Panc1 (cell line): Measurements from ENCODE around the gene GRIK4. TPM values are rescaled to one million over a fixed set of nuclear protein-coding genes. Genes with fewer than 3 reads are reported as not detected.

Source experiments
- ATAC-seq: fragments of 200-7000 bp; cut with Tn5 transposase; 2 replicates; pipeline ENCODE4 v1.9.1; 2020; ENCODE audit warnings: mild to moderate bottlenecking, moderate library complexity
- BruUV-seq: library from RNA; stranded (reverse); fragments of 400-500 nt; replicated peaks from 2 replicates; lab custom pipeline; 2021; lab: Mats Ljungman, UMichigan
- CTCF ChIA-PET: fragments of 300-600 bp; sonication (Branson Sonifier 250); formaldehyde crosslinking; loops from one replicate; lab custom pipeline; 2022; ENCODE audit warnings: antibody characterized with exemption; lab: Charles Lee
- POLR2A ChIA-PET: fragments of 300-600 bp; sonication (Branson Sonifier 250); formaldehyde crosslinking; loops from one replicate; lab custom pipeline; 2022; ENCODE audit warnings: antibody characterized with exemption; lab: Charles Lee
- DNase-seq: peaks from one replicate; pipeline ENCODE4 v3.0.0-alpha.2; 2010; ENCODE audit warnings: low read depth, low spot score
- H3K27ac ChIP-seq: 2 replicates; pipeline ENCODE4 v1.5.1; 2011; ENCODE audit warnings: mild to moderate bottlenecking, low read length, inconsistent platforms
- H3K27me3 ChIP-seq: fragments of 200-500 bp; sonication (Bioruptor generic); 2 replicates; pipeline ENCODE4 v1.6.0; 2014; ENCODE audit warnings: low read length, inconsistent platforms; ENCODE audit not compliant: control insufficient read depth, insufficient read depth
- H3K36me3 ChIP-seq: fragments of 200-500 bp; sonication (Bioruptor generic); 2 replicates; pipeline ENCODE4 v1.5.1; 2014; ENCODE audit warnings: inconsistent platforms, mild to moderate bottlenecking, low read length, moderate library complexity; ENCODE audit not compliant: control insufficient read depth, insufficient read depth
- H3K4me1 ChIP-seq: 2 replicates; pipeline ENCODE4 v1.5.1; 2011; ENCODE audit warnings: inconsistent platforms, mild to moderate bottlenecking, low read length, moderate library complexity; ENCODE audit not compliant: control insufficient read depth, insufficient read depth
- H3K4me3 ChIP-seq, 2 experiments: 2 replicates each; pipeline ENCODE4 v1.5.1; 2011 to 2012; ENCODE audit warnings: low read depth in 2 of 2, low read length in 2 of 2, mild to moderate bottlenecking in 2 of 2, inconsistent platforms in 1 of 2, moderate library complexity in 1 of 2
- H3K9me3 ChIP-seq: fragments of 200-500 bp; sonication (Bioruptor generic); 2 replicates; pipeline ENCODE4 v1.5.1; 2014; ENCODE audit warnings: low read depth, mild to moderate bottlenecking, inconsistent platforms, low read length, moderate library complexity; ENCODE audit not compliant: control insufficient read depth, insufficient read depth
- CTCF ChIP-seq: fragments of 450-650 bp; IDR thresholded peaks from 2 replicates; pipeline ENCODE4 v1.5.1; 2017; ENCODE audit warnings: mild to moderate bottlenecking
- POLR2AphosphoS5 ChIP-seq: IDR thresholded peaks from 2 replicates; pipeline ENCODE4 v1.6.1; 2012; ENCODE audit warnings: mild to moderate bottlenecking, low read depth, low read length, moderate library complexity
- REST ChIP-seq, 2 experiments: IDR thresholded peaks; 2 replicates each; pipeline ENCODE4 v1.6.1; 2011 to 2012; ENCODE audit warnings: low read depth in 2 of 2, control low read depth in 1 of 2, low read length in 1 of 2, mild to moderate bottlenecking in 1 of 2, moderate library complexity in 1 of 2; ENCODE audit not compliant: insufficient read depth in 1 of 2
- SIN3A ChIP-seq: IDR thresholded peaks from 2 replicates; pipeline ENCODE4 v1.6.1; 2012; ENCODE audit warnings: low read depth, mild to moderate bottlenecking, low read length, moderate library complexity, borderline replicate concordance; ENCODE audit not compliant: insufficient read depth
- TCF7L2 ChIP-seq: IDR thresholded peaks from 2 replicates; pipeline ENCODE4 v1.6.1; 2011; ENCODE audit warnings: mild to moderate bottlenecking, low read depth, low read length, inconsistent platforms
- in situ Hi-C: cut with HindIII; loops from 2 replicates; pipeline ENCODE4 v1.10.0; 2016; ENCODE audit warnings: low sequenced_read_pairs, low pct_unique_long_range_greater_than_20kb
- intact Hi-C: fragments of 100-400 bp; cut with micrococcal nuclease; formaldehyde crosslinking; loops from one replicate; pipeline ENCODE4 v1.10.0; 2022; ENCODE audit not compliant: unreplicated experiment
- total RNA-seq: library from RNA; stranded (reverse); gene quantifications from one replicate; pipeline ENCODE4 v1.2.1, GENCODE V29; 2021; ENCODE audit not compliant: unreplicated experiment

Gene GRIK4
- total RNA-seq, 1 experiment from 2014 or later: 0.62 TPM

- H3K27me3 ChIP-seq: peaks cover 21% of the 10 kb centered on the region
- CTCF ChIA-PET: interaction anchor here (0.6 kb wide), 1 partner anchor 334 kb away, joined by 3 read pairs; no protein-coding TSS in a partner anchor
These were observed 367.2 kb downstream of the GRIK4 start for GRCh38 chr11:120878781-120879180.

GRCh38 chr11:120880498-120881175, 369.1 kb downstream of the GRIK4 start:
- no peaks in the 10 kb centered on the region for H3K36me3 ChIP-seq
- no peak for ATAC-seq
- no peaks in the 10 kb centered on the region for H3K9me3 ChIP-seq
- POLR2A ChIA-PET: interaction anchor here (0.6 kb wide), 1 partner anchor 803 kb away, joined by 4 read pairs; no protein-coding TSS in a partner anchor
- no peaks in the 10 kb centered on the region for H3K4me1 ChIP-seq
- no peak overlapping the region for H3K4me3 ChIP-seq
- CTCF ChIA-PET: no interaction called here
- TF ChIP-seq SIN3A (no peak), POLR2AphosphoS5 (no peak), REST (IDR thresholded peaks at IDR 0.05; ENCODE audit: insufficient read depth in 1 of 2, low read depth in 2 of 2, low read length in 1 of 2) (no peak), CTCF (no peak), TCF7L2 (no peak)
- intact Hi-C loops (no loop called here), in situ Hi-C loops (no loop called here)
- peaks cover 21% of the 10 kb centered on the region for H3K27me3 ChIP-seq
- H3K27ac ChIP-seq: no peak overlapping the region
- BruUV-seq: no TSS peak
- DNase-seq: no peak

More at GRCh38 chr11:120878781-120879180, 367.2 kb downstream of the GRIK4 start:
- no peak for DNase-seq
- no peak for ATAC-seq
- in situ Hi-C loops: no loop called here
- H3K4me3 ChIP-seq: no peak overlapping the region
- intact Hi-C loops: no loop called here
- no TSS peak for BruUV-seq
- H3K27ac ChIP-seq: no peak overlapping the region
- H3K36me3 ChIP-seq: no peaks in the 10 kb centered on the region
- H3K9me3 ChIP-seq: no peaks in the 10 kb centered on the region
- POLR2A ChIA-PET: no interaction called here
- H3K4me1 ChIP-seq: no peaks in the 10 kb centered on the region
- no peak for TF ChIP-seq REST (IDR thresholded peaks at IDR 0.05; ENCODE audit: insufficient read depth in 1 of 2, low read depth in 2 of 2, low read length in 1 of 2)
- TF ChIP-seq CTCF: no peak
- TF ChIP-seq TCF7L2: no peak
- TF ChIP-seq SIN3A: no peak
- no peak for TF ChIP-seq POLR2AphosphoS5
